NCI-H774 (cell line): ENCODE data around the gene CHAT.
"Not testable (repeated sequence)": the region's sequence is repeated elsewhere in the genome, so short reads cannot be mapped to it uniquely, and the experiment has no call there.

Experiments
- DNase-seq: peaks from one replicate; lab custom pipeline; 2025; lab: John Stamatoyannopoulos, UW

CHAT gene

GRCh38 chr10:49653273-49653929 is 39.6 kb downstream of the CHAT start:
- DNase-seq: no peak

- DNase-seq: no peak
Observed at GRCh38 chr10:49654036-49654693, 40.3 kb downstream of the CHAT start.

GRCh38 chr10:49655099-49655498 is 41.3 kb downstream of the CHAT start:
- DNase-seq: no peak

GRCh38 chr10:49656845-49657493 is 43.1 kb downstream of the CHAT start:
- DNase-seq: no peak

- DNase-seq: no peak
Observed at GRCh38 chr10:49657606-49658005, 43.8 kb downstream of the CHAT start.

- DNase-seq: peak; percentile 48
Observed at GRCh38 chr10:49661140-49661856, 47.5 kb downstream of the CHAT start.

- no peak for DNase-seq
Observed at GRCh38 chr10:49662169-49662830, 48.5 kb downstream of the CHAT start.

GRCh38 chr10:49663596-49663995 is 49.8 kb downstream of the CHAT start:
- DNase-seq: no peak

- DNase-seq: no peak
Observed at GRCh38 chr10:49664006-49664841, 50.4 kb downstream of the CHAT start.

- DNase-seq: no peak
Observed at GRCh38 chr10:49664842-49665355, 51.1 kb downstream of the CHAT start.

- no peak for DNase-seq
Observed at GRCh38 chr10:49666054-49666615, 52.3 kb downstream of the CHAT start.

- no peak for DNase-seq
Observed at GRCh38 chr10:49666685-49667084, 52.8 kb downstream of the CHAT start.

- no peak for DNase-seq
Observed at GRCh38 chr10:49667991-49668390, 54.2 kb downstream of the CHAT start.

GRCh38 chr10:49668684-49669083 is 54.8 kb downstream of the CHAT start:
- no peak for DNase-seq

GRCh38 chr10:49678827-49679479 is 65.1 kb downstream of the CHAT start:
- DNase-seq: no peak

GRCh38 chr10:49679480-49679893 is 65.7 kb downstream of the CHAT start, which contains the start of gene C10orf53:
Gene C10orf53 (plus strand): TSS chr10:49679651. CDS start chr10:49679698, 47 bp downstream.
- peak; percentile 48 for DNase-seq

GRCh38 chr10:49682449-49682848 is 68.6 kb downstream of the CHAT start:
- not testable (repeated sequence) for DNase-seq

GRCh38 chr10:49682879-49683278 is 69.0 kb downstream of the CHAT start:
- DNase-seq: no peak

- DNase-seq: no peak
Observed at GRCh38 chr10:49686651-49687050, 72.8 kb downstream of the CHAT start.

GRCh38 chr10:49688261-49688846 is 74.5 kb downstream of the CHAT start:
- DNase-seq: no peak
